ENCODE results near the gene VSTM2B. TPM values are rescaled to one million over a fixed set of nuclear protein-coding genes. Genes with fewer than 3 reads are reported as not detected.

Gene VSTM2B
- total and polyA plus RNA-seq, 2 of the 4 experiments (the other 2 are of a cell fraction), result not detected

DNA sequence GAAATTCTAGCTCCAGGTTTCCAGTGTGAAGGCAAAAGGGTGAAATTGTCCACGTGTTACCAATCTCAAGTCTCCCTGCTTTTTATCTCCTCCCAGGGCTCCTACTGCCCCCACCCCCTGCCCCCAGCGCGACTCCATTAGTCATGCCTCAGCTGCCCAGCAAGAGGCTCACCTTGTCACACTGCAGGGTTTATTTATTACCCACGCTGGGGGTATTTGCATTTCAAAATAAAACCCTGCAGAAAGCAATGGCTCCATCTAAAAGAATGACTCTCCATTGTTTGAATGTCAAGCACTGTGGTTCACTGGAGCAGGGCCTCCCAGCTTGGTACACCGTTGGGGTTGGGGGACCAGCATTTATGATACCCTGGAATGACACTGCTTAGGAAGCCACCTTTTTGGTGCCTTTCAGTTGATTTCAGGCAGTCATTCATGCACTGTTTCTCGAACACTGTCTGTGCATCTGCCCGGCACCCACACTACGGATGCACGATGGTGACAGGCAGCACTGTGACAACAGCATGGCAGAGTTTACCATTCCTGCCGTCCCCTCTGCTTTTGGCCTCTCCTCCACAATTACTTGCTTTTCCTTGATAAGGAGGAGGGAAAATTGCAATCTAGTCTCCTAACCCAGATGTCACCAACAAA is 70.4 kb downstream of the VSTM2B start:
- ChIA-PET CTCF (no interaction called here), POLR2A (ENCODE audit: unreplicated experiment) (no interaction called here)
- no peak overlapping the region for H3K56ac ChIP-seq (ENCODE audit: extremely low read depth, insufficient read depth, low read length)
- peaks cover 22% of the 10 kb centered on the region for H3K27me3 ChIP-seq (ENCODE audit: control insufficient read depth, insufficient read depth, low read length)
- no peak overlapping the region for H2AFZ ChIP-seq (replicated peaks; ENCODE audit: low read length, poor library complexity)
- H3K4ac ChIP-seq (ENCODE audit: low read depth, low read length), result no peak overlapping the region
- ATAC-seq (ENCODE audit: low read depth) (no peak), DNase-seq (no peak)
- intact Hi-C loops (cut with micrococcal nuclease), result no loop called here
- no peak overlapping the region for H3K4me3 ChIP-seq (ENCODE audit: insufficient read depth, low read depth, low read length)
- H3K4me1 ChIP-seq (ENCODE audit: control insufficient read depth, insufficient read depth, low read length), result no peaks in the 10 kb centered on the region
- no peak overlapping the region for H4K8ac ChIP-seq (ENCODE audit: low read depth in 2 of 2, low read length in 2 of 2)
- no peak overlapping the region for H3K4me2 ChIP-seq (ENCODE audit: low read depth, low read length)
- H4K5ac ChIP-seq (ENCODE audit: low read depth, low read length), result no peak overlapping the region
- H2BK5ac ChIP-seq (ENCODE audit: low read depth, low read length, poor library complexity, severe bottlenecking), result no peak overlapping the region
- H3K9ac ChIP-seq (ENCODE audit: low read depth, low read length), result no peak overlapping the region
- no TSS peak for BruUV-seq (replicated peaks)
- no peak overlapping the region for H3K23ac ChIP-seq (ENCODE audit: low read depth, low read length)
- dilution Hi-C loops (cut with HindIII; ENCODE audit: low sequenced_read_pairs, unreplicated experiment), result no loop called here
- H4K91ac ChIP-seq (ENCODE audit: insufficient read depth, low read depth, low read length), result no peak overlapping the region
- H3K36me3 ChIP-seq (ENCODE audit: control insufficient read depth, insufficient read depth, low read length), result no peaks in the 10 kb centered on the region
- no peak overlapping the region for H3K18ac ChIP-seq (ENCODE audit: low read depth, low read length)
- no peak overlapping the region for H2AK9ac ChIP-seq (replicated peaks; ENCODE audit: low read depth, low read length, poor library complexity)
- no peak for TF ChIP-seq SMC3 (IDR thresholded peaks at IDR 0.05; ENCODE audit: low read depth, low read length)
- no peak for TF ChIP-seq MAZ (IDR thresholded peaks at IDR 0.05; ENCODE audit: borderline replicate concordance, low read depth, low read length)
- TF ChIP-seq BHLHE40 (IDR thresholded peaks at IDR 0.05; ENCODE audit: low read depth, low read length), result no peak
- TF ChIP-seq FOS (IDR thresholded peaks at IDR 0.05; ENCODE audit: low read depth, low read length), result no peak
- TF ChIP-seq RAD21 (IDR thresholded peaks at IDR 0.05; ENCODE audit: low read length), result no peak
- TF ChIP-seq, protein P1, sequence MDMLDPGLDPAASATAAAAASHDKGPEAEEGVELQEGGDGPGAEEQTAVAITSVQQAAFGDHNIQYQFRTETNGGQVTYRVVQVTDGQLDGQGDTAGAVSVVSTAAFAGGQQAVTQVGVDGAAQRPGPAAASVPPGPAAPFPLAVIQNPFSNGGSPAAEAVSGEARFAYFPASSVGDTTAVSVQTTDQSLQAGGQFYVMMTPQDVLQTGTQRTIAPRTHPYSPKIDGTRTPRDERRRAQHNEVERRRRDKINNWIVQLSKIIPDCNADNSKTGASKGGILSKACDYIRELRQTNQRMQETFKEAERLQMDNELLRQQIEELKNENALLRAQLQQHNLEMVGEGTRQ (IDR thresholded peaks at IDR 0.05; ENCODE audit: low read depth, low read length), result no peak
- no peak for TF ChIP-seq MAFK (IDR thresholded peaks at IDR 0.05; ENCODE audit: low read depth, low read length)
- no peak for TF ChIP-seq RFX5 (IDR thresholded peaks at IDR 0.05; ENCODE audit: low read depth, low read length)
- no peak for TF ChIP-seq RCOR1 (IDR thresholded peaks at IDR 0.05; ENCODE audit: insufficient replicate concordance, low read length)
- TF ChIP-seq NFE2L2 (IDR thresholded peaks at IDR 0.05; ENCODE audit: low read depth, low read length), result no peak
- TF ChIP-seq, protein P2, sequence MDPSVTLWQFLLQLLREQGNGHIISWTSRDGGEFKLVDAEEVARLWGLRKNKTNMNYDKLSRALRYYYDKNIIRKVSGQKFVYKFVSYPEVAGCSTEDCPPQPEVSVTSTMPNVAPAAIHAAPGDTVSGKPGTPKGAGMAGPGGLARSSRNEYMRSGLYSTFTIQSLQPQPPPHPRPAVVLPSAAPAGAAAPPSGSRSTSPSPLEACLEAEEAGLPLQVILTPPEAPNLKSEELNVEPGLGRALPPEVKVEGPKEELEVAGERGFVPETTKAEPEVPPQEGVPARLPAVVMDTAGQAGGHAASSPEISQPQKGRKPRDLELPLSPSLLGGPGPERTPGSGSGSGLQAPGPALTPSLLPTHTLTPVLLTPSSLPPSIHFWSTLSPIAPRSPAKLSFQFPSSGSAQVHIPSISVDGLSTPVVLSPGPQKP (IDR thresholded peaks at IDR 0.05; ENCODE audit: borderline replicate concordance, low read depth, low read length), result no peak
- no peak for TF ChIP-seq POLR2A (IDR thresholded peaks at IDR 0.05; ENCODE audit: low read depth, low read length)
- in situ Hi-C loops (cut with MboI; ENCODE audit: low sequenced_read_pairs), result no loop called here
- no peak overlapping the region for H3K14ac ChIP-seq (replicated peaks; ENCODE audit: low read depth, low read length)
- H4K20me1 ChIP-seq (ENCODE audit: insufficient read depth, low read length), result no peaks in the 10 kb centered on the region
- H3K79me1 ChIP-seq (ENCODE audit: low read depth in 1 of 2, low read length in 2 of 2), result no peaks in the 10 kb centered on the region
- WGBS, 2 experiments (ENCODE audit: extremely low coverage in 2 of 2, insufficient read length in 1 of 2), result 0% methylated on average over 1 of the region's 10 CpGs; no CpG with 5 or more reads in 1 of the 2 experiments
- no peak overlapping the region for H2BK120ac ChIP-seq (ENCODE audit: low read depth, low read length)
- no peaks in the 10 kb centered on the region for H3K9me1 ChIP-seq (ENCODE audit: insufficient read depth, low read length)
- H3K9me3 ChIP-seq (ENCODE audit: control insufficient read depth, insufficient read depth, low read length), result no peaks in the 10 kb centered on the region
- H3K27ac ChIP-seq (ENCODE audit: insufficient read depth, low read length), result no peak overlapping the region
- no peak overlapping the region for H2BK20ac ChIP-seq (ENCODE audit: low read depth, low read length)
- H2BK15ac ChIP-seq (ENCODE audit: low read depth, low read length), result no peak overlapping the region
- H2AK5ac ChIP-seq (ENCODE audit: low read depth, low read length), result no peak overlapping the region

Measured in IMR-90 (cell line).